NCI-H1436 (cell line): ENCODE data around the gene OR52E2.

Experiments used
- DNase-seq: peaks from one replicate; lab custom pipeline; 2025; lab: John Stamatoyannopoulos, UW

Gene OR52E2

GRCh38 chr11:5011254-5011653 is 48.2 kb downstream of the OR52E2 start:
- DNase-seq, result no peak
